ENCODE data around the gene FDXR. TPM values are rescaled to one million over a fixed set of nuclear protein-coding genes. Genes with fewer than 3 reads are reported as not detected.

FDXR gene
- total and polyA plus RNA-seq, 2 donors (not counting 3 experiments of a cell fraction or from before 2014, with no cell fraction given): 19.7 to 33.4 TPM

GRCh38 chr17:74864297-74864865 is 8.4 kb downstream of the FDXR start:
- H3K79me2 ChIP-seq (ENCODE audit: control insufficient read depth, insufficient read depth, low read length): no peaks in the 10 kb centered on the region
- H3K4me3 ChIP-seq (replicated peaks in 1 of 3; ENCODE audit: insufficient read depth in 1 of 3, low read depth in 1 of 3, low read length in 3 of 3): no peak overlapping the region
- ChIA-PET CTCF (interaction anchor here (3.4 to 14.2 kb wide), 4 partner anchors 9 to 118 kb away, joined by 29 to 325 read pairs (median 155); partner anchors contain the start of gene FDXR), POLR2A (no interaction called here)
- no peak overlapping the region for H3K4me2 ChIP-seq (ENCODE audit: insufficient read depth, low read length)
- H3K27ac ChIP-seq (ENCODE audit: insufficient read depth, low read depth, low read length): no peak overlapping the region
- no TSS peak for BruUV-seq (replicated peaks)
- peaks cover 13 to 23% of the 10 kb centered on the region in 2 experiments for H3K27me3 ChIP-seq (ENCODE audit: control insufficient read depth in 2 of 2, insufficient read depth in 2 of 2, low read length in 2 of 2)
- intact Hi-C loops (cut with micrococcal nuclease) (no loop called here), dilution Hi-C loops (cut with MboI; ENCODE audit: extremely low pct_ligation_motif_present, low sequenced_read_pairs) (no loop called here)
- no peak overlapping the region for H3K9ac ChIP-seq (replicated peaks; ENCODE audit: extremely low read depth, insufficient read depth, low read length)
- no peaks in the 10 kb centered on the region for H3K9me3 ChIP-seq (replicated peaks; ENCODE audit: control insufficient read depth, insufficient read depth, low read length)
- no peaks in the 10 kb centered on the region for H4K20me1 ChIP-seq (replicated peaks; ENCODE audit: control insufficient read depth, extremely low read depth, insufficient read depth, low read length)
- H2AFZ ChIP-seq (ENCODE audit: low read depth, low read length): no peak overlapping the region
- no peaks in the 10 kb centered on the region for H3K9me1 ChIP-seq (replicated peaks; ENCODE audit: control insufficient read depth, extremely low read depth, insufficient read depth, low read length)
- no peaks in the 10 kb centered on the region for H3K36me3 ChIP-seq (ENCODE audit: control insufficient read depth in 2 of 2, extremely low read depth in 1 of 2, insufficient read depth in 2 of 2, low read length in 2 of 2)
- FAIRE-seq (no peak), DNase-seq (ENCODE audit: low read depth, low spot score) (no peak)
- TF ChIP-seq MYC (IDR thresholded peaks at IDR 0.05; ENCODE audit: low read depth, low read length) (no peak), POLR2AphosphoS5 (IDR thresholded peaks at IDR 0.05; ENCODE audit: insufficient read depth, low read depth, low read length) (no peak), EZH2 (IDR thresholded peaks at IDR 0.05; ENCODE audit: borderline replicate concordance, low read depth, low read length, severe bottlenecking) (no peak), POLR2A (IDR thresholded peaks at IDR 0.05; ENCODE audit: low read depth, low read length) (no peak), JUN (IDR thresholded peaks at IDR 0.05; ENCODE audit: borderline replicate concordance, insufficient read depth, insufficient read length, low read depth) (no peak), FOS (IDR thresholded peaks at IDR 0.05; ENCODE audit: borderline replicate concordance, insufficient read depth, low read length) (no peak), GATA2 (IDR thresholded peaks at IDR 0.05; ENCODE audit: insufficient read depth, insufficient read length, low read depth, low read length) (no peak), MAX (IDR thresholded peaks at IDR 0.05; ENCODE audit: insufficient read depth, insufficient read length) (no peak), CTCF (IDR thresholded peaks at IDR 0.05; ENCODE audit: extremely low read depth in 1 of 2, insufficient read depth in 1 of 2, low read depth in 1 of 2, low read length in 2 of 2) (no peak)
- peaks cover 18% of the 10 kb centered on the region for H3K4me1 ChIP-seq (ENCODE audit: control insufficient read depth, extremely low read depth, insufficient read depth, low read length)

Data from endothelial cell of umbilical vein (primary cell).